Measurements from ENCODE around the gene KIF26B. TPM values are rescaled to one million over a fixed set of nuclear protein-coding genes. Genes with fewer than 3 reads are reported as not detected.

Gene KIF26B
- total RNA-seq, 1 experiment from 2014 or later: 0.04 TPM

GRCh38 chr1:245516284-245516759, 361.5 kb downstream of the KIF26B start:
- Histone ChIP-seq H3K9me3 (ENCODE audit: low read length) (no peaks in the 10 kb centered on the region), H3K4me1 (ENCODE audit: insufficient read depth, low read length) (no peaks in the 10 kb centered on the region), H3F3A (ENCODE audit: low read length, unreplicated experiment) (no peaks in the 10 kb centered on the region), H3K4me3 (ENCODE audit: low read length) (no peak overlapping the region), H3K36me3 (ENCODE audit: low read depth, low read length) (no peaks in the 10 kb centered on the region), H3K9ac (ENCODE audit: low read length) (no peak overlapping the region), H3K4me2 (ENCODE audit: low read length) (no peak overlapping the region), H3K79me2 (ENCODE audit: low read length) (no peaks in the 10 kb centered on the region), H2AFZ (ENCODE audit: low read length) (no peak overlapping the region), H3K27ac (ENCODE audit: low read length) (no peak overlapping the region), H3K9me2 (replicated peaks; ENCODE audit: low read length) (no peaks in the 10 kb centered on the region), H4K20me1 (ENCODE audit: low read length) (no peaks in the 10 kb centered on the region), H3K27me3 (ENCODE audit: low read length) (peaks cover 41% of the 10 kb centered on the region)
- no peak for TF ChIP-seq EZH2 (IDR thresholded peaks at IDR 0.05; ENCODE audit: low read length, unreplicated experiment)
- peak; percentile 76 for TF ChIP-seq CTCF (conservative IDR thresholded peaks at IDR 0.05; ENCODE audit: low read depth, low read length)
- ChIA-PET CTCF (no interaction called here), POLR2A (ENCODE audit: unreplicated experiment) (no interaction called here)
- intact Hi-C loops (cut with micrococcal nuclease): loop anchor here (5.0 kb wide), 1 partner anchor 364 kb away; the partner anchor contains the start of gene KIF26B
- peak; percentile 63 for DNase-seq
- peak; percentile 81 for ATAC-seq
- BruUV-seq (replicated peaks): no TSS peak

GRCh38 chr1:245520611-245521010, 365.8 kb downstream of the KIF26B start:
- Histone ChIP-seq H3K27me3 (ENCODE audit: low read length) (peaks cover 46% of the 10 kb centered on the region), H3K27ac (ENCODE audit: low read length) (no peak overlapping the region), H3K9me3 (ENCODE audit: low read length) (no peaks in the 10 kb centered on the region), H4K20me1 (ENCODE audit: low read length) (no peaks in the 10 kb centered on the region), H3K79me2 (ENCODE audit: low read length) (no peaks in the 10 kb centered on the region), H3K9me2 (replicated peaks; ENCODE audit: low read length) (no peaks in the 10 kb centered on the region), H3K4me2 (ENCODE audit: low read length) (no peak overlapping the region), H3F3A (ENCODE audit: low read length, unreplicated experiment) (no peaks in the 10 kb centered on the region), H3K36me3 (ENCODE audit: low read depth, low read length) (no peaks in the 10 kb centered on the region), H3K9ac (ENCODE audit: low read length) (no peak overlapping the region), H3K4me3 (ENCODE audit: low read length) (no peak overlapping the region), H2AFZ (ENCODE audit: low read length) (no peak overlapping the region), H3K4me1 (ENCODE audit: insufficient read depth, low read length) (no peaks in the 10 kb centered on the region)
- ChIA-PET POLR2A (ENCODE audit: unreplicated experiment) (no interaction called here), CTCF (no interaction called here)
- no TSS peak for BruUV-seq (replicated peaks)
- TF ChIP-seq EZH2phosphoT487 (IDR thresholded peaks at IDR 0.05; ENCODE audit: borderline replicate concordance, low read length) (no peak), CTCF (conservative IDR thresholded peaks at IDR 0.05; ENCODE audit: low read depth, low read length) (no peak), EZH2 (IDR thresholded peaks at IDR 0.05; ENCODE audit: low read length, unreplicated experiment) (no peak)
- intact Hi-C loops (cut with micrococcal nuclease): no loop called here
- ATAC-seq (no peak), DNase-seq (no peak)

- no TSS peak for BruUV-seq (replicated peaks)
- H4K20me1 ChIP-seq (ENCODE audit: low read length): no peaks in the 10 kb centered on the region
- H3K36me3 ChIP-seq (ENCODE audit: low read depth, low read length): no peaks in the 10 kb centered on the region
- H3K27ac ChIP-seq (ENCODE audit: low read length): no peak overlapping the region
- H3K27me3 ChIP-seq (ENCODE audit: low read length): peaks cover 86% of the 10 kb centered on the region
- no peak overlapping the region for H3K4me3 ChIP-seq (ENCODE audit: low read length)
- H3K4me2 ChIP-seq (ENCODE audit: low read length): no peak overlapping the region
- DNase-seq: no peak
- no peak overlapping the region for H3K9ac ChIP-seq (ENCODE audit: low read length)
- no peak for TF ChIP-seq EZH2 (IDR thresholded peaks at IDR 0.05; ENCODE audit: low read length, unreplicated experiment)
- TF ChIP-seq CTCF (conservative IDR thresholded peaks at IDR 0.05; ENCODE audit: low read depth, low read length): no peak
- TF ChIP-seq EZH2phosphoT487 (IDR thresholded peaks at IDR 0.05; ENCODE audit: borderline replicate concordance, low read length): no peak
- no peaks in the 10 kb centered on the region for H3K9me2 ChIP-seq (replicated peaks; ENCODE audit: low read length)
- no peaks in the 10 kb centered on the region for H3F3A ChIP-seq (ENCODE audit: low read length, unreplicated experiment)
- no peaks in the 10 kb centered on the region for H3K9me3 ChIP-seq (ENCODE audit: low read length)
- no peaks in the 10 kb centered on the region for H3K4me1 ChIP-seq (ENCODE audit: insufficient read depth, low read length)
- POLR2A ChIA-PET (ENCODE audit: unreplicated experiment): no interaction called here
- no peak overlapping the region for H2AFZ ChIP-seq (ENCODE audit: low read length)
- H3K79me2 ChIP-seq (ENCODE audit: low read length): no peaks in the 10 kb centered on the region
- ATAC-seq: no peak
- CTCF ChIA-PET: interaction anchor here (0.6 kb wide), 1 partner anchor 94 kb away, joined by 3 read pairs; no protein-coding TSS in a partner anchor
- intact Hi-C loops (cut with micrococcal nuclease): no loop called here
These were observed 371.4 kb downstream of the KIF26B start for GRCh38 chr1:245526141-245526540.
